ENCODE data around the gene GREM2. TPM values are rescaled to one million over a fixed set of nuclear protein-coding genes. Genes with fewer than 3 reads are reported as not detected.

Gene GREM2
- total and polyA plus RNA-seq, 9 of the 15 experiments (the other 6 are each of a cell fraction or from before 2014, with no cell fraction given) = 0.01 to 0.07 (median 0.05) TPM; not detected in 5

DNA sequence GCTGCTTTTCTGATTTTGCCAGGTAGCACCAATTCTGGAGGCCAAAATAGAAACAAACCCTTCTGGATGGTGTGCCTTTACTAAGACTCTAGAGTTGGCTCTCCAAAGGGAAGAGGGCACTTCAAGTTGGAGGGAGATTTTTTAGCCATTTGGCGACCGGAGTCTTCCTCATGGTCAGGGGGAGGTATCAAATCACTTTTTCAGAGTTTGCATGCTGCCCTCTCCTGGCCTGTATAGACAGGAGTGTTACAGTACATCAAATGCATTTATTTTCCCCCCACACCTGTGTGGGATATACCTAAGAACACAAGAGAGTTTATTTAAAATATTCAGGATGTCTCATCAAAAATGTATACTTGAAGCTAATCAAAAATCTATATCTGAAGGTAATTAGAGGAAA lies 3.2 kb downstream of the GREM2 start:
- in situ Hi-C loops (cut with MboI) = no loop called here
- WGBS (ENCODE audit: insufficient coverage, low coverage, missing lambda C conversion rate) = 3% methylated on average over 2 of the region's 2 CpGs

More for the DNA sequence above, 3.2 kb downstream of the GREM2 start:
- no peaks in the 10 kb centered on the region for H3K9me3 ChIP-seq (replicated peaks; ENCODE audit: control insufficient read depth, insufficient read depth, low read depth, low read length)
- no peaks in the 10 kb centered on the region for H3K9me1 ChIP-seq (ENCODE audit: control insufficient read depth, insufficient read depth, low read length)
- H3K9ac ChIP-seq (ENCODE audit: insufficient read depth in 1 of 2, low read depth in 2 of 2, low read length in 2 of 2) = no peak overlapping the region
- peak; percentile 46; the same call in 1 of the 3 replicates for ATAC-seq
- POLR2A ChIA-PET = no interaction called here
- BruUV-seq (replicated peaks) = no TSS peak
- no peak overlapping the region for H3K4me2 ChIP-seq (ENCODE audit: insufficient read depth, low read length)
- H3K36me3 ChIP-seq (ENCODE audit: control insufficient read depth, insufficient read depth, low read length) = no peaks in the 10 kb centered on the region
- CTCF ChIA-PET (ENCODE audit: low intra/inter-chr PET ratio) = no interaction called here
- H3K4me3 ChIP-seq = no peak overlapping the region
- no peak overlapping the region for H3K27ac ChIP-seq (ENCODE audit: extremely low read depth, low read depth, low read length)
- no peaks in the 10 kb centered on the region for H3K27me3 ChIP-seq (ENCODE audit: control insufficient read depth in 2 of 2, insufficient read depth in 2 of 2, low read length in 2 of 2)
- FAIRE-seq = no peak
- intact Hi-C loops (cut with micrococcal nuclease) = no loop called here
- DNase-seq (ENCODE audit: extremely low read depth in 1 of 4, low spot score in 3 of 4) = peak in 1 of 4 experiments; percentile 6
- H2AFZ ChIP-seq (ENCODE audit: low read depth, low read length) = no peak overlapping the region
- H3K4me1 ChIP-seq (replicated peaks in 1 of 2; ENCODE audit: control insufficient read depth in 2 of 2, insufficient read depth in 2 of 2, low read length in 2 of 2) = peaks cover 0 to 3% of the 10 kb centered on the region in 2 experiments; a peak in 1 of 5 replicates
- TF ChIP-seq RAD21 (CRISPR knock-in tag; conservative IDR thresholded peaks at IDR 0.05 in 1 of 2, IDR thresholded peaks at IDR 0.05 in 1 of 2) (peak in 1 of 2 experiments; percentile 41; a peak in 1 of 4 replicates), PRPF4 (IDR thresholded peaks at IDR 0.05; ENCODE audit: insufficient read depth, low read depth, low read length, poor library complexity, severe bottlenecking) (no peak)
- TF ChIP-seq, protein P1, sequence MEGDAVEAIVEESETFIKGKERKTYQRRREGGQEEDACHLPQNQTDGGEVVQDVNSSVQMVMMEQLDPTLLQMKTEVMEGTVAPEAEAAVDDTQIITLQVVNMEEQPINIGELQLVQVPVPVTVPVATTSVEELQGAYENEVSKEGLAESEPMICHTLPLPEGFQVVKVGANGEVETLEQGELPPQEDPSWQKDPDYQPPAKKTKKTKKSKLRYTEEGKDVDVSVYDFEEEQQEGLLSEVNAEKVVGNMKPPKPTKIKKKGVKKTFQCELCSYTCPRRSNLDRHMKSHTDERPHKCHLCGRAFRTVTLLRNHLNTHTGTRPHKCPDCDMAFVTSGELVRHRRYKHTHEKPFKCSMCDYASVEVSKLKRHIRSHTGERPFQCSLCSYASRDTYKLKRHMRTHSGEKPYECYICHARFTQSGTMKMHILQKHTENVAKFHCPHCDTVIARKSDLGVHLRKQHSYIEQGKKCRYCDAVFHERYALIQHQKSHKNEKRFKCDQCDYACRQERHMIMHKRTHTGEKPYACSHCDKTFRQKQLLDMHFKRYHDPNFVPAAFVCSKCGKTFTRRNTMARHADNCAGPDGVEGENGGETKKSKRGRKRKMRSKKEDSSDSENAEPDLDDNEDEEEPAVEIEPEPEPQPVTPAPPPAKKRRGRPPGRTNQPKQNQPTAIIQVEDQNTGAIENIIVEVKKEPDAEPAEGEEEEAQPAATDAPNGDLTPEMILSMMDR (IDR thresholded peaks at IDR 0.05 in 2 of 3, conservative IDR thresholded peaks at IDR 0.05 in 1 of 3; ENCODE audit: insufficient read depth in 2 of 3, low read depth in 1 of 3, low read length in 3 of 3) = 0 out of 6 replicates have a peak, but pooled peaks of 1 of the 3 experiments have one; percentile 29
- H4K20me1 ChIP-seq (replicated peaks; ENCODE audit: control insufficient read depth, insufficient read depth, low read length) = no peaks in the 10 kb centered on the region
- H3K79me2 ChIP-seq (ENCODE audit: control insufficient read depth, insufficient read depth, low read length) = no peaks in the 10 kb centered on the region

Data from K562 (cell line).